IPS DF 4.7 (cell line): Measurements from ENCODE around the gene CAPN12.
"Not testable (repeated sequence)": the region's sequence is repeated elsewhere in the genome, so short reads cannot be mapped to it uniquely, and the experiment has no call there.

Source experiments
- DNase-seq: peaks from one replicate; pipeline ENCODE4 v3.0.0-alpha.2; 2013; ENCODE audit warnings: low spot score; ENCODE audit errors: extremely low read depth

CAPN12 gene

GRCh38 chr19:38744298-38744681 lies at the start of gene CAPN12:
TSS of gene CAPN12 (minus strand) at chr19:38744474. CDS start at chr19:38744165, 309 bp downstream.
- no peak for DNase-seq

GRCh38 chr19:38793671-38794070 lies 49.4 kb upstream of the CAPN12 start:
- no peak for DNase-seq

- DNase-seq = no peak
These were observed 48.9 kb upstream of the CAPN12 start for GRCh38 chr19:38793177-38793576.

GRCh38 chr19:38792250-38793111 lies 48.2 kb upstream of the CAPN12 start:
- DNase-seq = no peak

- not testable (repeated sequence) for DNase-seq
These were observed 47.3 kb upstream of the CAPN12 start for GRCh38 chr19:38791451-38792064.

- DNase-seq = not testable (repeated sequence)
These were observed 46.5 kb upstream of the CAPN12 start for GRCh38 chr19:38790507-38791403.

- DNase-seq = no peak
These were observed 44.4 kb upstream of the CAPN12 start, which contains the start of gene LGALS7B for GRCh38 chr19:38788478-38789243. TSS of gene LGALS7B (plus strand) at chr19:38789200. CDS start at chr19:38789227, 27 bp downstream.

- no peak for DNase-seq
These were observed 42.4 kb upstream of the CAPN12 start for GRCh38 chr19:38786572-38787265.

GRCh38 chr19:38786061-38786460 lies 41.8 kb upstream of the CAPN12 start:
- not testable (repeated sequence) for DNase-seq

GRCh38 chr19:38785187-38785699 lies 41.0 kb upstream of the CAPN12 start:
- no peak for DNase-seq

- no peak for DNase-seq
These were observed 40.0 kb upstream of the CAPN12 start for GRCh38 chr19:38784224-38784623.

- DNase-seq = not testable (repeated sequence)
These were observed 37.9 kb upstream of the CAPN12 start for GRCh38 chr19:38782212-38782611.

GRCh38 chr19:38781058-38781457 lies 36.8 kb upstream of the CAPN12 start:
- DNase-seq = no peak

GRCh38 chr19:38780443-38780842 lies 36.2 kb upstream of the CAPN12 start:
- DNase-seq = no peak

- DNase-seq = no peak
These were observed 34.5 kb upstream of the CAPN12 start for GRCh38 chr19:38778733-38779132.

GRCh38 chr19:38774181-38774950 lies 30.1 kb upstream of the CAPN12 start:
- DNase-seq = no peak

GRCh38 chr19:38773469-38774177 lies 29.3 kb upstream of the CAPN12 start, which contains the start of gene LGALS7:
TSS of gene LGALS7 (minus strand) at chr19:38773517. CDS start at chr19:38773492, 25 bp downstream.
- DNase-seq = no peak

- DNase-seq = not testable (repeated sequence)
These were observed 27.3 kb upstream of the CAPN12 start for GRCh38 chr19:38771569-38771968.

- not testable (repeated sequence) for DNase-seq
These were observed 26.6 kb upstream of the CAPN12 start for GRCh38 chr19:38770949-38771275.
